GM21825 (cell line): ENCODE measurements around the gene SPATA31E1.
"Not testable (repeated sequence)": the region's sequence is repeated elsewhere in the genome, so short reads cannot be mapped to it uniquely, and the experiment has no call there.

ENCODE experiments used
- ATAC-seq: cut with Tn5 transposase; IDR thresholded peaks from one replicate; pipeline ENCODE4 v1.9.1; 2021; ENCODE audit warnings: mild to moderate bottlenecking, moderate library complexity; ENCODE audit not compliant: unreplicated experiment

SPATA31E1 gene

GRCh38 chr9:87884578-87885459 lies 2.1 kb downstream of the SPATA31E1 start:
- ATAC-seq = no peak

- ATAC-seq = no peak
Measured at GRCh38 chr9:87885484-87886189, 3.0 kb downstream of the SPATA31E1 start.

GRCh38 chr9:87886210-87886932 lies 3.7 kb downstream of the SPATA31E1 start:
- no peak for ATAC-seq

GRCh38 chr9:87886933-87887505 lies 4.3 kb downstream of the SPATA31E1 start:
- no peak for ATAC-seq

- ATAC-seq = no peak
Measured at GRCh38 chr9:87887661-87888480, 5.2 kb downstream of the SPATA31E1 start.

GRCh38 chr9:87888501-87888900 lies 5.8 kb downstream of the SPATA31E1 start:
- ATAC-seq = no peak

GRCh38 chr9:87889065-87889881 lies 6.6 kb downstream of the SPATA31E1 start:
- no peak for ATAC-seq

GRCh38 chr9:87889882-87890252 lies 7.2 kb downstream of the SPATA31E1 start:
- ATAC-seq = no peak

- ATAC-seq = no peak
Measured at GRCh38 chr9:87890837-87891236, 8.2 kb downstream of the SPATA31E1 start.

GRCh38 chr9:87891754-87892153 lies 9.1 kb downstream of the SPATA31E1 start:
- no peak for ATAC-seq

GRCh38 chr9:87892956-87893355 lies 10.3 kb downstream of the SPATA31E1 start:
- ATAC-seq = no peak

GRCh38 chr9:87894998-87895625 lies 12.4 kb downstream of the SPATA31E1 start:
- ATAC-seq = no peak

- ATAC-seq = no peak
Measured at GRCh38 chr9:87896891-87897290, 14.2 kb downstream of the SPATA31E1 start.

GRCh38 chr9:87898151-87898550 lies 15.5 kb downstream of the SPATA31E1 start:
- ATAC-seq = no peak

GRCh38 chr9:87902371-87902770 lies 19.7 kb downstream of the SPATA31E1 start:
- ATAC-seq = not testable (repeated sequence)

GRCh38 chr9:87909310-87910041 lies 26.8 kb downstream of the SPATA31E1 start:
- no peak for ATAC-seq

- ATAC-seq = no peak
Measured at GRCh38 chr9:87910821-87911220, 28.1 kb downstream of the SPATA31E1 start.

- ATAC-seq = not testable (repeated sequence)
Measured at GRCh38 chr9:87917662-87918061, 35.0 kb downstream of the SPATA31E1 start, which contains the start of gene SPATA31C1. Gene SPATA31C1 (plus strand): TSS chr9:87917962.
